Measurements from ENCODE around the gene RECK. TPM values are rescaled to one million over a fixed set of nuclear protein-coding genes. Genes with fewer than 3 reads are reported as not detected.

The RECK gene
- total RNA-seq, 5 donors from 2014 or later (not counting 1 experiment from before 2014, with no cell fraction given) = 8.9 to 11.4 (median 9.9) TPM

GRCh38 chr9:36148311-36149051 lies 111.8 kb downstream of the RECK start:
- Histone ChIP-seq H3K36me3 (ENCODE audit: control insufficient read depth in 2 of 2, extremely low read depth in 1 of 2, insufficient read depth in 1 of 2, low read length in 1 of 2) (no peaks in the 10 kb centered on the region), H3K27ac (ENCODE audit: low read length) (peak overlapping the region; percentile 27), H3K4me1 (ENCODE audit: control insufficient read depth in 1 of 2, extremely low read depth in 1 of 2, insufficient read depth in 2 of 2, low read length in 2 of 2) (peaks cover 44 to 98% of the 10 kb centered on the region in 2 experiments), H3K4me3 (ENCODE audit: control insufficient read depth in 1 of 2, extremely low read depth in 1 of 2, low read length in 1 of 2) (no peak overlapping the region), H3K27me3 (replicated peaks in 1 of 2; ENCODE audit: control insufficient read depth in 2 of 2, extremely low read depth in 1 of 2, insufficient read depth in 2 of 2, low read length in 1 of 2) (no peaks in the 10 kb centered on the region), H3K9me3 (no peaks in the 10 kb centered on the region)
- Mint-ChIP-seq H3K36me3 (peaks cover 25% of the 10 kb centered on the region), H3K9me3 (peaks cover 6 to 13% (median 11%) of the 10 kb centered on the region in 3 donors), H3K27ac (peak overlapping the region; percentile 90 to 99), H3K4me1 (peaks cover 74 to 94% (median 90%) of the 10 kb centered on the region in 3 donors), H3K4me3 (peak overlapping the region in 1 of 3 donors; percentile 15), H3K27me3 (no peaks in the 10 kb centered on the region)
- POLR2A ChIA-PET = interaction anchor here in 1 of 2 donors (1.0 kb wide), 1 partner anchor 42 kb away, joined by 4 read pairs; no protein-coding TSS in a partner anchor
- CTCF ChIA-PET = interaction anchor here (0.5 to 1.6 kb wide), 8 partner anchors 9 to 609 kb away, joined by 3 to 7 read pairs (median 4); partner anchors contain the start of genes CLTA (in 1 of the 2) and GLIPR2 (in 1 of the 2)
- WGBS (ENCODE audit: insufficient coverage) = 33% methylated on average over 10 of the region's 14 CpGs
- peak in 3 of 4 experiments; percentile 8 to 18 (median 12) for ATAC-seq (replicated peaks in 1 of 4)
- DNase-seq = peak in 34 of 35 experiments; percentile 26 to 81 (median 50)

- ATAC-seq (replicated peaks in 1 of 4) = no peak
- Histone ChIP-seq H3K36me3 (ENCODE audit: control insufficient read depth in 2 of 2, extremely low read depth in 1 of 2, insufficient read depth in 1 of 2, low read length in 1 of 2) (peaks cover 0 to 1% of the 10 kb centered on the region in 2 donors), H3K9me3 (no peaks in the 10 kb centered on the region), H3K27me3 (replicated peaks in 1 of 2; ENCODE audit: control insufficient read depth in 2 of 2, extremely low read depth in 1 of 2, insufficient read depth in 2 of 2, low read length in 1 of 2) (no peaks in the 10 kb centered on the region), H3K4me3 (ENCODE audit: control insufficient read depth in 1 of 2, extremely low read depth in 1 of 2, low read length in 1 of 2) (no peak overlapping the region), H3K27ac (ENCODE audit: low read length) (peak overlapping the region; percentile 27), H3K4me1 (ENCODE audit: control insufficient read depth in 1 of 2, extremely low read depth in 1 of 2, insufficient read depth in 2 of 2, low read length in 2 of 2) (peaks cover 38 to 91% of the 10 kb centered on the region in 2 experiments)
- WGBS (ENCODE audit: insufficient coverage) = 63% methylated on average over 1 of the region's 4 CpGs
- H3K36me3 Mint-ChIP-seq = peaks cover 28% of the 10 kb centered on the region
- POLR2A ChIA-PET = interaction anchor here in 1 of 2 donors (1.0 kb wide), 1 partner anchor 41 kb away, joined by 4 read pairs; no protein-coding TSS in a partner anchor
- peaks cover 6 to 13% (median 11%) of the 10 kb centered on the region in 3 donors for H3K9me3 Mint-ChIP-seq
- no peak for DNase-seq
- peaks cover 72 to 92% (median 88%) of the 10 kb centered on the region in 3 donors for H3K4me1 Mint-ChIP-seq
- no peaks in the 10 kb centered on the region for H3K27me3 Mint-ChIP-seq
- peak overlapping the region; percentile 90 to 99 for H3K27ac Mint-ChIP-seq
- CTCF ChIA-PET = interaction anchor here (0.6 to 1.3 kb wide), 4 partner anchors 10 to 502 kb away, joined by 3 to 7 read pairs (median 4); no protein-coding TSS in a partner anchor
- H3K4me3 Mint-ChIP-seq = peak overlapping the region in 1 of 3 donors; percentile 15
These were observed 112.5 kb downstream of the RECK start for GRCh38 chr9:36149197-36149596.

GRCh38 chr9:36150574-36151315 lies 114.0 kb downstream of the RECK start:
- Mint-ChIP-seq H3K27ac (peak overlapping the region; percentile 97 to 98), H3K36me3 (peaks cover 29% of the 10 kb centered on the region), H3K4me1 (peaks cover 61 to 85% (median 81%) of the 10 kb centered on the region in 3 donors), H3K4me3 (peak overlapping the region; percentile 8 to 88 (median 54)), H3K27me3 (no peaks in the 10 kb centered on the region), H3K9me3 (peaks cover 3 to 7% (median 6%) of the 10 kb centered on the region in 3 donors)
- Histone ChIP-seq H3K27me3 (replicated peaks in 1 of 2; ENCODE audit: control insufficient read depth in 2 of 2, extremely low read depth in 1 of 2, insufficient read depth in 2 of 2, low read length in 1 of 2) (no peaks in the 10 kb centered on the region), H3K9me3 (no peaks in the 10 kb centered on the region), H3K4me1 (ENCODE audit: control insufficient read depth in 1 of 2, extremely low read depth in 1 of 2, insufficient read depth in 2 of 2, low read length in 2 of 2) (peaks cover 32 to 76% of the 10 kb centered on the region in 2 experiments), H3K27ac (ENCODE audit: low read length) (peak overlapping the region; percentile 97), H3K36me3 (ENCODE audit: control insufficient read depth in 2 of 2, extremely low read depth in 1 of 2, insufficient read depth in 1 of 2, low read length in 1 of 2) (peaks cover 0 to 7% of the 10 kb centered on the region in 2 donors), H3K4me3 (ENCODE audit: control insufficient read depth in 1 of 2, extremely low read depth in 1 of 2, low read length in 1 of 2) (peak overlapping the region in 1 of 2 donors; percentile 56)
- WGBS (ENCODE audit: insufficient coverage) = 58% methylated on average over 2 of the region's 4 CpGs
- ChIA-PET CTCF (interaction anchor here (0.5 to 2.3 kb wide), 3 partner anchors 35 to 119 kb away, joined by 3 to 8 read pairs (median 3); partner anchors contain the start of gene CLTA (in 1 of the 2)), POLR2A (interaction anchor here in 1 of 2 donors (0.5 kb wide), 1 partner anchor 1272 kb away, joined by 3 read pairs; the partner anchor contains the start of gene GRHPR)
- ATAC-seq (replicated peaks in 1 of 4) (no peak), DNase-seq (no peak)

DNA sequence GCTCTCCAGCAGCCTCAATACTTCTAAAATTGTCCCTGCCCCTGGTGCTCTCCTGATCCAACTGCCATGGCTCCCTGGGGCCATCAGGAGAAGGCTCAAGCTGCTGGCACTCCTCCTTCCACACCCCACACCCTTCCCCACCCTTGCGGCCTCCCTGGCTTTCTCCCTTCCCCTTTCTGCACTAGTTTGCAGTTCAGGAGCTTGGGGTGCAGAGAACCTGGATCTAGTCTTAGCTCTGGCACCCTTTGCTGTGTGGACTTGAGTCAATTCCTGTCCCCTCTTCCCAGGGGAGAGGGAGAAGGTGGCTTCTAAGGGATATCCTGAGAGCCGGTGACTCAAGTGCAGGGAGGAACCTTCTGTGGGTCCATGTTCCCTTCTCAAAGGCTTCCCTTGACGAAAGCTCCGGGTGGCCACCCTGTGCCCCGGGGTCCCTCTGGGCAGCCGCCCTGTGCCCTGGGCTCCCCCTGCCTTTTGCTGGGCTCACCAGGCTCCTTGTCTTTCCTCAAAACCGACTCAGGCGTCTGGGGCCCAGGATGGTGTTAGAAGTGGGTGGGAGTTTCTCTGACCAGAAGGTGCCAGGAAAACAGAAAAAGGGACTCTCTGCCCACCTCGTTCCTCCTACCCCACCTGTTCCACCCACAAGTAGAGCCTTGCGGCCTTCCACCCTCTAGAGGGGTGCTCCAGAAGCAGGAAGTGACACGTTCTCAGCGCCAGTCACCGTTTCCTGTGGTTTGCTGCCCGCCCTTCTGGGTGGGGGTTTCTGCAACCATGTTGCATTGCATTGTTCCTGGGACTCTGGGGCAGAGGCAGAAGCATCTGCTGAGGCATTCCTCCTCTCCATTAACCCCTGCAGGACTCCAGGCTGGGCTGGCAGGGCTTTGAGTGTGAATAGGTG lies 114.8 kb downstream of the RECK start:
- Histone ChIP-seq H3K36me3 (ENCODE audit: control insufficient read depth in 2 of 2, extremely low read depth in 1 of 2, insufficient read depth in 1 of 2, low read length in 1 of 2) (peaks cover 0 to 10% of the 10 kb centered on the region in 2 donors), H3K27ac (ENCODE audit: low read length) (peak overlapping the region; percentile 97), H3K27me3 (replicated peaks in 1 of 2; ENCODE audit: control insufficient read depth in 2 of 2, extremely low read depth in 1 of 2, insufficient read depth in 2 of 2, low read length in 1 of 2) (no peaks in the 10 kb centered on the region), H3K4me3 (ENCODE audit: control insufficient read depth in 1 of 2, extremely low read depth in 1 of 2, low read length in 1 of 2) (peak overlapping the region; percentile 42 to 56), H3K4me1 (ENCODE audit: control insufficient read depth in 1 of 2, extremely low read depth in 1 of 2, insufficient read depth in 2 of 2, low read length in 2 of 2) (peaks cover 32 to 70% of the 10 kb centered on the region in 2 experiments), H3K9me3 (no peaks in the 10 kb centered on the region)
- Mint-ChIP-seq H3K27me3 (no peaks in the 10 kb centered on the region), H3K9me3 (no peaks in the 10 kb centered on the region), H3K4me1 (peaks cover 53 to 77% (median 74%) of the 10 kb centered on the region in 3 donors), H3K36me3 (peaks cover 24% of the 10 kb centered on the region), H3K27ac (peak overlapping the region; percentile 97 to 98), H3K4me3 (peak overlapping the region; percentile 72 to 88 (median 78))
- ATAC-seq (replicated peaks in 1 of 4) (peak; percentile 97 to 98 (median 97)), DNase-seq (peak; percentile 70 to 94 (median 88))
- CTCF ChIA-PET = interaction anchor here in 1 of 2 donors (0.6 to 2.3 kb wide), 3 partner anchors 36 to 49 kb away, joined by 3 to 8 read pairs (median 3); partner anchors contain the start of gene CLTA
- POLR2A ChIA-PET = interaction anchor here in 1 of 2 donors (1.3 kb wide), 1 partner anchor 39 kb away, joined by 4 read pairs; the partner anchor contains the start of gene CLTA
- 0% methylated on average over 3 of the region's 14 CpGs for WGBS (ENCODE audit: insufficient coverage)

DNA sequence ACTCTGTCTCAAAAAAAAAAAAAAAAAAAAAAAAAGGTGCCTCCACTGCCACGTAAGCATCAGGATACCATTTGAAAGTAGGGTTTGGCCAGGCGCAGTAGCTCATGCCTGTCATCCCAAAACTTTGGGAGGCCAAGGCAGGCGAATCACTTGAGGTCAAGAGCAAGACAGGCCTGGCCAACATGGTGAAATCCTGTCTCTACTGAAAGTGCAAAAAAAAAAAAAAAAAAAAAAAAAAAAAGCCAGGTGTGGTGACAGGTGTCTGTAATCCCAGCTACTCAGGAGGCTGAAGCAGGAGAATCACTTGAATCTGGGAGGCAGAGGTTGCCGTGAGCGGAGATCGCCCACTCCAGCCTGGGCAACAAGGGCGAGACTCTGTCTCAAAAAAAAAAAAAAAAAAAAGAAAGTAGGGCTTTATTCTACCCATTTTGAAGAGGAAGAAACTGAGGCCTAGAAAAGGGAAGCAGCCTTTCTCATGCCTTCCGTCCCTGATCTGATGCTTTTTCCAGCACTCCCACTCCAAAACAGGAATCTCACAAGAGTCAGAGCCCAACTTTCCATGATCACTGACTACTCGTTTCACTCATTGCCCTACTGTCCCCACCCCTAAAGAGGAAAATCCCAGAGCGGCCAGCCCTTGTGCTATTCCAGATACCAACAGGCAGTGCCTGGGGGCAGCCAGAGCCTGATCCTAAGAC lies 116.2 kb downstream of the RECK start:
- Mint-ChIP-seq H3K36me3 (peaks cover 20% of the 10 kb centered on the region), H3K27ac (peak overlapping the region; percentile 77 to 97)
- 89% methylated on average over 5 of the region's 10 CpGs for WGBS (ENCODE audit: insufficient coverage)

More for the DNA sequence above, 116.2 kb downstream of the RECK start:
- H3K27ac ChIP-seq (ENCODE audit: low read length) = peak overlapping the region; percentile 6
- no peak for DNase-seq
- Mint-ChIP-seq H3K9me3 (no peaks in the 10 kb centered on the region), H3K4me3 (peak overlapping the region in 2 of 3 donors; percentile 31 to 55), H3K4me1 (peaks cover 41 to 65% (median 62%) of the 10 kb centered on the region in 3 donors), H3K27me3 (no peaks in the 10 kb centered on the region)
- H3K4me3 ChIP-seq (ENCODE audit: control insufficient read depth in 1 of 2, extremely low read depth in 1 of 2, low read length in 1 of 2) = no peak overlapping the region
- H3K36me3 ChIP-seq (ENCODE audit: control insufficient read depth in 2 of 2, extremely low read depth in 1 of 2, insufficient read depth in 1 of 2, low read length in 1 of 2) = peaks cover 0 to 11% of the 10 kb centered on the region in 2 donors
- H3K9me3 ChIP-seq = no peaks in the 10 kb centered on the region
- no peaks in the 10 kb centered on the region for H3K27me3 ChIP-seq (replicated peaks in 1 of 2; ENCODE audit: control insufficient read depth in 2 of 2, extremely low read depth in 1 of 2, insufficient read depth in 2 of 2, low read length in 1 of 2)
- POLR2A ChIA-PET = interaction anchor here (0.6 to 1.3 kb wide), 4 partner anchors 13 to 313 kb away, joined by 4 to 10 read pairs (median 4); partner anchors contain the start of gene CLTA (in 1 of the 2)
- H3K4me1 ChIP-seq (ENCODE audit: control insufficient read depth in 1 of 2, extremely low read depth in 1 of 2, insufficient read depth in 2 of 2, low read length in 2 of 2) = peaks cover 32 to 57% of the 10 kb centered on the region in 2 experiments
- no peak for ATAC-seq (replicated peaks in 1 of 4)
- CTCF ChIA-PET = interaction anchor here in 1 of 2 donors (1.2 to 2.3 kb wide), 2 partner anchors 37 to 50 kb away, joined by 3 to 8 read pairs; partner anchors contain the start of gene CLTA

Measured in T-cell (primary cell).